IMR-90 (cell line): ENCODE results near the gene CEP76. TPM values are rescaled to one million over a fixed set of nuclear protein-coding genes. Genes with fewer than 3 reads are reported as not detected.

Experiments used
- ATAC-seq: fragments of 200-7000 bp; cut with Tn5 transposase; 2 replicates; pipeline ENCODE4 v1.9.1; 2020; ENCODE audit warnings: low read depth, mild to moderate bottlenecking, moderate library complexity
- BruUV-seq: library from RNA; stranded (reverse); fragments of 400-500 nt; replicated peaks from 2 replicates; lab custom pipeline; 2021; lab: Mats Ljungman, UMichigan
- CTCF ChIA-PET: fragments of 300-600 bp; formaldehyde crosslinking; extraction: SDS; loops from one replicate; lab custom pipeline; 2021; ENCODE audit warnings: antibody characterized with exemption; lab: Yijun Ruan, JAX
- POLR2A ChIA-PET: fragments of 300-600 bp; sonication (Branson Sonifier 250); formaldehyde crosslinking; loops from one replicate; lab custom pipeline; 2022; ENCODE audit warnings: antibody characterized with exemption; ENCODE audit not compliant: unreplicated experiment; lab: Charles Lee
- DNase-seq: peaks from one replicate; pipeline ENCODE4 v3.0.0; 2013
- H2AFZ ChIP-seq: replicated peaks from 2 replicates; pipeline ENCODE3; 2013; ENCODE audit warnings: low read length, mild to moderate bottlenecking; ENCODE audit not compliant: poor library complexity
- H2AK5ac ChIP-seq: 2 replicates; pipeline ENCODE4 v1.6.1; 2013; ENCODE audit warnings: low read depth, low read length, inconsistent platforms
- H2AK9ac ChIP-seq: replicated peaks from 2 replicates; pipeline ENCODE3; 2013; ENCODE audit warnings: mild to moderate bottlenecking, low read depth, low read length, moderate library complexity; ENCODE audit not compliant: poor library complexity
- H2BK120ac ChIP-seq: 2 replicates; pipeline ENCODE4 v1.6.1; 2013; ENCODE audit warnings: low read depth, low read length, inconsistent platforms
- H2BK15ac ChIP-seq: 3 replicates; pipeline ENCODE4 v1.6.1; 2013; ENCODE audit warnings: low read depth, low read length, inconsistent platforms
- H2BK20ac ChIP-seq: 2 replicates; pipeline ENCODE4 v1.6.1; 2013; ENCODE audit warnings: low read depth, mild to moderate bottlenecking, inconsistent platforms, low read length, moderate library complexity
- H2BK5ac ChIP-seq: 2 replicates; pipeline ENCODE4 v1.6.1; 2013; ENCODE audit warnings: mild to moderate bottlenecking, low read depth, low read length, inconsistent platforms; ENCODE audit not compliant: poor library complexity, severe bottlenecking
- H3K14ac ChIP-seq: replicated peaks from 2 replicates; pipeline ENCODE4 v1.6.1; 2013; ENCODE audit warnings: low read depth, low read length, inconsistent platforms
- H3K18ac ChIP-seq: 2 replicates; pipeline ENCODE4 v1.6.1; 2013; ENCODE audit warnings: low read depth, low read length, control low read depth
- H3K23ac ChIP-seq: 2 replicates; pipeline ENCODE4 v1.6.1; 2013; ENCODE audit warnings: low read depth, low read length, inconsistent platforms
- H3K27ac ChIP-seq: 2 replicates; pipeline ENCODE4 v1.5.1; 2013; ENCODE audit warnings: mild to moderate bottlenecking, control low read depth, low read length; ENCODE audit not compliant: insufficient read depth
- H3K27me3 ChIP-seq: 2 replicates; pipeline ENCODE4 v1.6.1; 2013; ENCODE audit warnings: low read length; ENCODE audit not compliant: control insufficient read depth, insufficient read depth
- H3K36me3 ChIP-seq: 2 replicates; pipeline ENCODE4 v1.6.1; 2013; ENCODE audit warnings: low read length, mixed read lengths; ENCODE audit not compliant: control insufficient read depth, insufficient read depth
- H3K4ac ChIP-seq: 2 replicates; pipeline ENCODE4 v1.6.1; 2013; ENCODE audit warnings: low read depth, low read length, inconsistent platforms
- H3K4me1 ChIP-seq: 2 replicates; pipeline ENCODE4 v1.6.1; 2013; ENCODE audit warnings: low read length, mixed read lengths; ENCODE audit not compliant: control insufficient read depth, insufficient read depth
- H3K4me2 ChIP-seq: 2 replicates; pipeline ENCODE4 v1.6.1; 2013; ENCODE audit warnings: low read depth, mild to moderate bottlenecking, control low read depth, low read length, moderate library complexity
- H3K4me3 ChIP-seq: 2 replicates; pipeline ENCODE4 v1.5.1; 2013; ENCODE audit warnings: low read depth, mild to moderate bottlenecking, control low read depth, low read length, moderate library complexity; ENCODE audit not compliant: insufficient read depth
- H3K56ac ChIP-seq: 2 replicates; pipeline ENCODE4 v1.6.1; 2013; ENCODE audit warnings: low read length, inconsistent platforms; ENCODE audit not compliant: insufficient read depth; ENCODE audit errors: extremely low read depth
- H3K79me1 ChIP-seq, 2 experiments: 2 replicates each; pipeline ENCODE4 v1.6.1; 2013; ENCODE audit warnings: low read length in 2 of 2, inconsistent platforms in 1 of 2, low read depth in 1 of 2
- H3K9ac ChIP-seq: 2 replicates; pipeline ENCODE4 v1.6.1; 2013; ENCODE audit warnings: low read depth, low read length, control low read depth
- H3K9me1 ChIP-seq: 2 replicates; pipeline ENCODE4 v1.6.1; 2013; ENCODE audit warnings: low read length, inconsistent platforms; ENCODE audit not compliant: insufficient read depth
- H3K9me3 ChIP-seq: 2 replicates; pipeline ENCODE4 v1.6.1; 2013; ENCODE audit warnings: low read length; ENCODE audit not compliant: control insufficient read depth, insufficient read depth
- H4K20me1 ChIP-seq: 2 replicates; pipeline ENCODE4 v1.6.1; 2013; ENCODE audit warnings: low read length, inconsistent platforms; ENCODE audit not compliant: insufficient read depth
- H4K5ac ChIP-seq: 2 replicates; pipeline ENCODE4 v1.6.1; 2013; ENCODE audit warnings: mild to moderate bottlenecking, low read depth, low read length, control low read depth
- H4K8ac ChIP-seq, 2 experiments: 2 replicates each; pipeline ENCODE4 v1.6.1; 2013; ENCODE audit warnings: low read depth in 2 of 2, low read length in 2 of 2, control low read depth in 1 of 2, inconsistent platforms in 1 of 2
- H4K91ac ChIP-seq: 2 replicates; pipeline ENCODE4 v1.6.1; 2013; ENCODE audit warnings: low read depth, low read length, inconsistent platforms; ENCODE audit not compliant: insufficient read depth
- CEBPB ChIP-seq: IDR thresholded peaks from 2 replicates; pipeline ENCODE4 v1.6.1; 2012; ENCODE audit warnings: low read depth, low read length, improper control_type of control experiment
- CHD1 ChIP-seq: IDR thresholded peaks from 2 replicates; pipeline ENCODE4 v1.6.1; 2012; ENCODE audit warnings: low read depth, low read length, improper control_type of control experiment
- MAFK ChIP-seq: IDR thresholded peaks from 2 replicates; pipeline ENCODE4 v1.6.1; 2012; ENCODE audit warnings: low read depth, low read length, improper control_type of control experiment
- NFE2L2 ChIP-seq: fragments of 150-350 bp; IDR thresholded peaks from 2 replicates; pipeline ENCODE4 v1.6.1; 2016; ENCODE audit warnings: low read depth, mild to moderate bottlenecking, low read length
- POLR2A ChIP-seq: IDR thresholded peaks from 2 replicates; pipeline ENCODE4 v1.6.1; 2012; ENCODE audit warnings: mild to moderate bottlenecking, low read depth, low read length
- RAD21 ChIP-seq: IDR thresholded peaks from 2 replicates; pipeline ENCODE4 v1.6.1; 2012; ENCODE audit warnings: low read length, improper control_type of control experiment
- RCOR1 ChIP-seq: IDR thresholded peaks from 2 replicates; pipeline ENCODE4 v1.6.1; 2012; ENCODE audit warnings: mild to moderate bottlenecking, low read length, improper control_type of control experiment; ENCODE audit not compliant: insufficient replicate concordance
- RFX5 ChIP-seq: IDR thresholded peaks from 2 replicates; pipeline ENCODE4 v1.8.0; 2012; ENCODE audit warnings: low read depth, mild to moderate bottlenecking, low read length, moderate library complexity
- SMC3 ChIP-seq: fragments of 150-350 bp; IDR thresholded peaks from 2 replicates; pipeline ENCODE4 v1.6.1; 2016; ENCODE audit warnings: low read depth, mild to moderate bottlenecking, antibody characterized with exemption, low read length, moderate library complexity
- USF2 ChIP-seq: fragments of 150-350 bp; IDR thresholded peaks from 2 replicates; pipeline ENCODE4 v1.6.1; 2017; ENCODE audit warnings: mild to moderate bottlenecking, antibody characterized with exemption, low read length, low read depth
- WGBS, 2 experiments: methylation state at CpG; one replicate each; pipeline versions ENCODE4 v1.1.5 to v1.1.7; 2013; ENCODE audit warnings: missing lambda C conversion rate in 2 of 2; ENCODE audit not compliant: insufficient read length in 1 of 2; ENCODE audit errors: extremely low coverage in 2 of 2; 5-methylcytosine and 5-hydroxymethylcytosine counted together
- dilution Hi-C: fragments of 300-500 bp; cut with HindIII; formaldehyde crosslinking; loops from one replicate; pipeline ENCODE4 v1.14.3; 2018; ENCODE audit warnings: low sequenced_read_pairs; ENCODE audit not compliant: unreplicated experiment
- in situ Hi-C: fragments of 300-500 bp; cut with MboI; formaldehyde crosslinking; loops from 3 replicates; pipeline ENCODE4 v1.14.3; 2019; ENCODE audit warnings: low sequenced_read_pairs, inconsistent platforms, mixed read lengths
- intact Hi-C: fragments of 100-400 bp; cut with micrococcal nuclease; formaldehyde crosslinking; loops from 2 replicates; pipeline ENCODE4 v1.10.0; 2022
- polyA plus RNA-seq, 3 experiments: library from polyadenylated mRNA; depleted of rRNA; stranded (reverse); fragments of >200 nt; gene quantifications; 2 replicates each; pipeline ENCODE4 v1.2.3, GENCODE V29; 2012; ENCODE audit warnings: low replicate concordance in 1 of 3
- total RNA-seq: library from RNA; depleted of rRNA; stranded (reverse); fragments of >200 nt; gene quantifications from 2 replicates; pipeline ENCODE4 v1.2.3, GENCODE V29; 2012
- TF ChIP-seq, protein P1 (sequence below): conservative IDR thresholded peaks from 2 replicates; pipeline ENCODE4 v1.5.1; 2012; ENCODE audit warnings: mild to moderate bottlenecking, low read depth, low read length, improper control_type of control experiment

CEP76 gene
- total and polyA plus RNA-seq, 2 of the 4 experiments (the other 2 are of a cell fraction), result 5.1 to 8.1 TPM

DNA sequence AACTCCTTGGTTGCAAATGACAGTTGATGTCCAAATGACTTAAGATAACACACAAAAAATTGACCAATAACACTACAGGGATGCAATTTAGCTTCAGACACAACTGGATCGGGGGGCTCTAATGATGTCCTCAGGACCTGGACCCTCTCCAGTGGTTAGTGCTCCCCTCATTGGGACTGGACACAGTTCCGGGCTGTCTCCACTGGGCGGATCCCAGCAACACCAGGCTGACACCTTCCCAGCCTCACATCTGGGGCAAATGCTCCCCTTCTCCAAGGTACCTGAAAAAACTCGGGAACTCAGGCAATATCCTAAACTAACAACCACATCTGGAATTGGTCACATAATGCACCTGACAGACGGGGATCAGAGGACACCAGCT lies 49.0 kb upstream of the CEP76 start:
- POLR2A ChIA-PET, result no interaction called here
- H2BK15ac ChIP-seq, result no peak overlapping the region
- DNase-seq (no peak), ATAC-seq (no peak)
- H3K36me3 ChIP-seq, result no peaks in the 10 kb centered on the region
- H2AFZ ChIP-seq, result no peak overlapping the region
- intact Hi-C loops, result no loop called here
- H4K20me1 ChIP-seq, result no peaks in the 10 kb centered on the region
- dilution Hi-C loops, result no loop called here
- CTCF ChIA-PET, result no interaction called here
- no peak overlapping the region for H3K18ac ChIP-seq
- no peaks in the 10 kb centered on the region for H3K9me3 ChIP-seq
- in situ Hi-C loops, result loop anchor here (25.0 kb wide), 1 partner anchor 886 kb away; no protein-coding TSS in a partner anchor
- no peak overlapping the region for H2BK20ac ChIP-seq
- H3K4me3 ChIP-seq, result no peak overlapping the region
- H3K4me2 ChIP-seq, result no peak overlapping the region
- H3K27ac ChIP-seq, result no peak overlapping the region
- no peak overlapping the region for H3K4ac ChIP-seq
- H2BK120ac ChIP-seq, result no peak overlapping the region
- H3K23ac ChIP-seq, result no peak overlapping the region
- no peak overlapping the region for H3K14ac ChIP-seq
- no peak overlapping the region for H2BK5ac ChIP-seq
- WGBS, 2 experiments, result 100% methylated on average over 1 of the region's 5 CpGs; no CpG with 5 or more reads in 1 of the 2 experiments
- BruUV-seq, result no TSS peak
- H3K79me1 ChIP-seq, result no peaks in the 10 kb centered on the region
- no peak overlapping the region for H3K56ac ChIP-seq
- H4K8ac ChIP-seq, result no peak overlapping the region
- no peak overlapping the region for H2AK9ac ChIP-seq
- peaks cover 4% of the 10 kb centered on the region; the same call in 1 of the 2 replicates for H3K9me1 ChIP-seq
- no peaks in the 10 kb centered on the region for H3K27me3 ChIP-seq
- peaks cover 7% of the 10 kb centered on the region for H3K4me1 ChIP-seq
- no peak overlapping the region for H4K91ac ChIP-seq
- no peak overlapping the region for H3K9ac ChIP-seq
- H2AK5ac ChIP-seq, result no peak overlapping the region
- no peak overlapping the region for H4K5ac ChIP-seq
- no peak for TF ChIP-seq POLR2A
- TF ChIP-seq MAFK, result no peak
- no peak for TF ChIP-seq CHD1
- TF ChIP-seq SMC3, result no peak
- no peak for TF ChIP-seq RCOR1
- TF ChIP-seq RAD21, result no peak
- TF ChIP-seq NFE2L2, result no peak
- TF ChIP-seq, protein P1, sequence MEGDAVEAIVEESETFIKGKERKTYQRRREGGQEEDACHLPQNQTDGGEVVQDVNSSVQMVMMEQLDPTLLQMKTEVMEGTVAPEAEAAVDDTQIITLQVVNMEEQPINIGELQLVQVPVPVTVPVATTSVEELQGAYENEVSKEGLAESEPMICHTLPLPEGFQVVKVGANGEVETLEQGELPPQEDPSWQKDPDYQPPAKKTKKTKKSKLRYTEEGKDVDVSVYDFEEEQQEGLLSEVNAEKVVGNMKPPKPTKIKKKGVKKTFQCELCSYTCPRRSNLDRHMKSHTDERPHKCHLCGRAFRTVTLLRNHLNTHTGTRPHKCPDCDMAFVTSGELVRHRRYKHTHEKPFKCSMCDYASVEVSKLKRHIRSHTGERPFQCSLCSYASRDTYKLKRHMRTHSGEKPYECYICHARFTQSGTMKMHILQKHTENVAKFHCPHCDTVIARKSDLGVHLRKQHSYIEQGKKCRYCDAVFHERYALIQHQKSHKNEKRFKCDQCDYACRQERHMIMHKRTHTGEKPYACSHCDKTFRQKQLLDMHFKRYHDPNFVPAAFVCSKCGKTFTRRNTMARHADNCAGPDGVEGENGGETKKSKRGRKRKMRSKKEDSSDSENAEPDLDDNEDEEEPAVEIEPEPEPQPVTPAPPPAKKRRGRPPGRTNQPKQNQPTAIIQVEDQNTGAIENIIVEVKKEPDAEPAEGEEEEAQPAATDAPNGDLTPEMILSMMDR, result no peak
- no peak for TF ChIP-seq CEBPB
- TF ChIP-seq RFX5, result no peak
- TF ChIP-seq USF2, result no peak
